GM19324 (cell line): ENCODE measurements around the gene XYLT1.
"Not testable (repeated sequence)": the region's sequence is repeated elsewhere in the genome, so short reads cannot be mapped to it uniquely, and the experiment has no call there.

Source experiments
- ATAC-seq: cut with Tn5 transposase; IDR thresholded peaks from one replicate; pipeline ENCODE4 v1.9.1; 2021; ENCODE audit warnings: mild to moderate bottlenecking, moderate library complexity; ENCODE audit not compliant: unreplicated experiment, low FRiP score

The XYLT1 gene

DNA sequence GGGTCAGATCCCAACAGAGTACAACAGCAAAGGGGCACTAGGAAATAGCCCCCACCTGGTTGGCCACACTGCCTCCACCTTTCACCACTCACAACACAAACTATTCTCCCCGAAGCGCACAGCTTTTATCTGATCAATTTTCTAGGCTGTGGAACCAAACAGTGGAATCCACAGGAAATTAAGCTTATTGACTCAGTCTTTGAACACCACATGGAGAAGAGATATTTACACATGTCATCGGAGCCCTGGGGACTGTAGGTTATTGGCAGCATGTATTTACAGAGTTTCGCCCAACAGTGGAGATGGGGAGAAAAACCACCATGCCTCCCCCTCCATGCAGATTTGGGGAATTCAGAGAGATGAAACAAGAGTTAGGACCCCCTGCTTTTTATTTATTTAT, 154.8 kb downstream of the XYLT1 start:
- ATAC-seq = no peak

DNA sequence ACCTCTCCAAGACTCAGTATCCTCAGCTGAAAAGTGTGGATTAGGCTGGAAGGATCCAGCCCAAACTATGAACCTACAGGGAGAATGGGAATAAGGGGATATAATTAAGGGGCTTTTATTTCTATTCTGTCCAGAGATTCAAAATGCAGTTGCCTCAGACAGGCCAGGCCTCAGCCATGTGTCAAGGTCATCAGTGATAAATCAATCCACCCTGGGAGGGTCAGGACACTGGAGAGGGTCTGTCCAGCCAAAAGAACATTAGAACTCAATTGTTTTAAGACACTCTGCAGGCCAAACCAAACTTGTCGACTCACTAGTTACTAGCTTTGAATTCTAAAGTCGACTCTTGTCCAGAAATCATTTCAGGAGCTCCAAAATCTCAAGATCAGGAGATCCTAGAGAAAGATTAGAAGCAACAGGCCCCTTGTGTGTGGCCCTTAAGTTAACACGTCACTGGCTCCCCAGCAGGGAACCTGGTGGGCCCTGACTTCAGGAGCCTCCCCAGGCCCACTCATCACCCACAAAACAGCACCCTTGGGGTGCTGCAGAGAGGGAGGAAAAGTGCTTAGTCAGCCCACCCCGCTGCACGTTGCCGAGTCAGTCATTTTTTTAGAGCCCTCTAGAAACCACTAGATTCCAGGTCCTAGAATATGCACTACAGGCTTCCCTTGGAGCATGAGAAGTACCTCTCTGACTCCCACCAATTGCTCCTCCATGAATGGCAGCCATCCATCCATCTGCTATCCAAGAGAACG, 156.8 kb downstream of the XYLT1 start:
- ATAC-seq = no peak

DNA sequence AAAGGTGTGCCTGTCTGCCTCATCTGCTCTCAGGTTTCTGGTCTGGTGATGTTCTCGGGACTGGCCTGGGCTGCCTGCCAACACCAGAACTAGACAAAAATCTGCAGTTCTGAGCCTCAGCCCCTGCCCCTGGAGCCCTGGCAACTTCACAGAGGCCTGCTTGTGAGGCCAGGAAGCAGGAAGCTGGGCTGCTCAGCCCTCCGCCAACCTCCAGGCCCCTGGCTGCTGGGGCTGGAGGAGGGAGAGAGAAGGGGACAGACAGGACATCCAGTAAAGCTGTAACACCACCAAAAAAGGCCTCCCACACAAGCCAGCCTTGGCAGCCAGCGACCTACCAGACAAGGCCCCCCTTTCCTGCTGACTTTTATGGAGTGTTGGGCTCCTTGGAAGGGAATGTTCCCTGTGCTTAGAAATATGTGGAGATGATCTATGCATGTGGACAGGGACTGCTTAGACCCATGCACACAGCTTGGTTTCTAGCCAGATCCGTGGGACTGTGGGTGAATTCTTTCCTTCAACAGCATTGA, 157.6 kb downstream of the XYLT1 start:
- ATAC-seq = no peak

DNA sequence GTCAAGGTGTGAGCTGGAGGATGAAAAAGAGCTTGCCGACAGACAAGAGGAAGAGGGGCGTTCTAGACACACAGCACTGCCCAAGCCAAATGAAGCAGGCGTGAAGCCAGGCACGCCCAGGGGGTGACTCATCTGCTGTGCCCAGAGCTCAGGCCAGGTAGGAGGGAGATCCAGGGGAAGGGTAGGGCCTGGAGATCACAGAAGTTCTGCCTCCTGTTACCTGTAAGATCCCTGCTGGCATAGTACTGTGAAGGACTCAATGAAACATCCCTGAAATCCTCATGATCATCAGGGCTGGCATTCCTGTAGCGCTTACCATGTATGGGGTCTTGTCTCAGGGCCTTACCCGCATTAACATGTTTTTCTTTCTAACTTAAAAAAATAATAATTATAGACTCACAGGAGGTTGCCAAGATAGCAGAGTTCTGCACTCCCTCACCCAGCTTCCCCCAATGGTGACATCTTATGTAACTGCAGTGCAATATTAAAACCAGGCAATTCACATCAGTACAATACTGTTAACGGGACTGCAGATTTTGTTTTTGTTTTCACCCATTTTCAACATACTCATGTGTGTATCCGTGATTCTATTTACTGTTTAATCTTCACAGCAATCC, 158.6 kb downstream of the XYLT1 start:
- no peak for ATAC-seq

DNA sequence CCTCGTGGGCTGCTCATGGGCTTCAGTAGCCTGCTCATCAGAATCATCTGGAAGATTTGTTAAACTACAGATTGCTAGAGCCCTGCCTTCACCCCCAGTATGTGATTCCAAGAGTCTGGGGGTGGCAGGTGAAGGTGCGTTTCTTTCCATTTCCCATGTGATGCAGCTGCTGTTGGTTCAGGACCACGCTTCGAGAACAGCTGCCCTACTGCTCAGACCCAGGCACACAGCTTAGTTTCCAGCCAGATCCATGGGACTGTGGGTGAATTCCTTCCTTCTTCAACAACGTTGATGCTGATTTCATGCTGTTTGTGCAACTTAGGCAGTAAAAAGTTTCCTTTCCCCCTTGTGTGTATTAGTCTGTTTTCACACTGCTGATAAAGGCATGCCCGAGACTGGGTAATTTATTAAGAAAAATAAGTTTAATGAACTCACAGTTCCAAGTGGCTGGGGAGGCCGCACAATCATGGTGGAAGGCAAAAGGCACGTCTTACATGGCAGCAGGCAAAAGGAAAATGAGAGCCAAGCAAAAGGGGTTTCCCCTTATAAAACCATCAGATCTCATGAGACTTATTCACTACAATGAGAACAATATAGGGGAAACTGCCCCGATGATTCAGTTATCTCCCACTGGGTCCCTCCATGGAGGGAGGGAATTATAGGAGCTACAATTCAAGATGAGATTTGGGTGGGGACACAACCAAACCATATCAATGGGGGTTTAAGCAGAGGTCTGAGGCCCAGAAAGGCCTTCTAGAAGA, 159.2 kb downstream of the XYLT1 start:
- ATAC-seq = no peak

DNA sequence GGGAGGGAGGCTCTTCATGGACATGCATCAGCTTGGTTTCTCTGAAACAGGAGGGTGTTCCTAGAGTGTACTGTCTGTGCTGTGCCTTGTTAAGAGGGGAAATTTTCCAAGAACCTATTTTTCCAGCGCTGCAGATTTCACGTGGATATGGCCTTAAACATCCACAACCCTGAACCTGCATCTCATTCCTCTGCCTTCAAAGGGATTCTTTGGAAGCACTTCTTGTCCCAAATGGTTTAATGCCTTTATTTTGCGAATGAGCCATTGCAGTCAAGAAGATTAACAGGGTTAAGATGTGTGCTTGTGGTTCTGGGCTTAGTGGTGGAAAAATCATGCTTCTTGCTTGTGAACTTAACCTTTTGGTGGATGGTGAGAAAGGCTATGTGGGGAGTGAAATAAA, 161.2 kb downstream of the XYLT1 start:
- no peak for ATAC-seq

DNA sequence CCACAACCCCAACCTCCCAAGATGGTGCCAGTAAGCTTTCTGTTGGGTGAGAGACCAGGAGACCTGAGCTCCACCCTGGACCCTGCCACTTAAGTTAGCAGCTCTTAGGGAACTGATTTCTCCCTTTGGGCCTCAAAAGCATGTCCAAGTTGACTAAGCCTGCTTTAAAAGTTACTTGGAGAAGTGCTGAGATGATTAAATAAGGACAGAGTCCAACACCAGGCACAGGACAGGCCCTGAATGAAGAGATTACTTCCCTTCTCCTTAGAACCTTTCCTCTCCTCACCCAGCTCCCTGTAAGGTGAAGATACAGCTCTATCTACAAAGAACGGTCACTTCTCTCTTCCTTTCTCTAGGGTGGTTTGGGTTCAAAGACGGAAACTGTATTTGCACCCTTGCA, 162.6 kb downstream of the XYLT1 start:
- ATAC-seq = no peak

DNA sequence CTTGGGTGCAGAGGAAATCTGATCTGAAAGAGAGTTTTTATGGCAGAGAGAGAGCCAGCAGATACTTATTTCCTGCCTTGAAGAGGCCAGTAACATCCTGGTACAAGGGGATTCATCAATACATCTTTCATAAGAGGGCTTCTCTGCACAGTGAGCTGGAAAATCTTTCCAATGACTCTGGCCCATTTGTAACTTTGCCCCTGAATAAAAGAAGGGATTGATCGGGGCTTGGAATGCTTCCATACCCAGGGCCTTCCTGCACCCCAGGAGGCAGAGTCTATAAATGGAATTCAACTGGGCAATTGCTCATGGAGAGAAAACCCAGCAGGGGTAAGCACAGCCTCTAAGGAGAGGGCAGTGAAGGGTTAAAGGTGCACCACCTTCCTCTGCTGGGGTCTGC, 163.3 kb downstream of the XYLT1 start:
- ATAC-seq = no peak

DNA sequence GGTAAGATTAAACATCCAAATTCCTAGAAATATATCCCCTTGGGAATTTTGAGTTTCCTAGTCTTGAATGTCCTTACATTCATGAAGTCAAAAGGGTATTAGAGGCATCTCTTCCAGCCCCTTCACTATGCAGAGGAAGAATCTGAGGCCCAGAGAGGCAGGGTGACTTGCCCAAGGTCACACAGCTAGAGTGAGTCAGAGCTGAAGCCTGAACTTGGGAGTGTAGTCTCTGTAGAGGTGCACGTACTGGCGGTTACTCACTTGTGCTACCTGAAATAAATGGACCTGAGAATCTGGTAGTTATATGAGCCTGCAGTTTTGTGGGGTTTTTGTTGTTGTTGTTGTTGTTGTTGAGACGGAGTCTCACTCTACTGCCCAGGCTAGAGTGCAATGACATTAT, 164.0 kb downstream of the XYLT1 start:
- ATAC-seq = no peak

DNA sequence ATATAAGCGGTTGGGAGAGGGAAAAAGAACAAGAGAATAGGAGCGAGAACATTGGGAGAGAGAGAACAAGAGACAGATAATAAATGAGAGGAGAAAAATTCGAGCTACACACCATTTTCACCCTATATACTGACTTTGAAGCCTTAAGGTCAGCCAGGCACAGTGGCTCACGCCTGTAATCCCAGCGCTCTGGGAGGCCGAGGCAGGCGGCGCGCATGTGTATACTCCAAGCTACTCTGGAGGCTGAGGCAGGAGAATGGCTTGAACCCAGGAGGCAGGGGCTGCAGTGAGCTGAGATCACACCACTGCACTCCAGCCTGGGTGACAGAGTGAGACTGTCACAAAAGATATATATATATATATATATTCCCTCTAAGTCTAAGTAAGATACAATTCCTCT, 164.5 kb downstream of the XYLT1 start:
- not testable (repeated sequence) for ATAC-seq

DNA sequence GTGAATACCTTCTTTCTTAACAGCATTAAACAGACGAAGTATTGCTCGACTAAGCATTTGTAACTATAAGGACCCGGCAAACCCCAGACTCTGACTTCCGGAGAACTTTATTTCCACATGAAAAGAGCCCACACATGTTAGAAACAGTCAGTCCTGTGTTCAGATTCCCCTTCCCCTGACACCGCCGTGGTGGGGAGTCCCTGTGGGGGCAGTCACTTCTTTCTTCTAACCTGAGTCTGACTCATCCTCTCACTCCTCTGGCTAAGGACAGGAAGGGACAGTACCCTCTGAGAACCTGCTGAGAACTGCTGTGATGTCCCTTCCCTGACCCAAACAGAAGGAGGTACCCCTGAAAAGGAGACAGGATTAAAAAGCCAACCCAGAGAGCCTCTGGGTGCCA, 165.1 kb downstream of the XYLT1 start:
- ATAC-seq = no peak

DNA sequence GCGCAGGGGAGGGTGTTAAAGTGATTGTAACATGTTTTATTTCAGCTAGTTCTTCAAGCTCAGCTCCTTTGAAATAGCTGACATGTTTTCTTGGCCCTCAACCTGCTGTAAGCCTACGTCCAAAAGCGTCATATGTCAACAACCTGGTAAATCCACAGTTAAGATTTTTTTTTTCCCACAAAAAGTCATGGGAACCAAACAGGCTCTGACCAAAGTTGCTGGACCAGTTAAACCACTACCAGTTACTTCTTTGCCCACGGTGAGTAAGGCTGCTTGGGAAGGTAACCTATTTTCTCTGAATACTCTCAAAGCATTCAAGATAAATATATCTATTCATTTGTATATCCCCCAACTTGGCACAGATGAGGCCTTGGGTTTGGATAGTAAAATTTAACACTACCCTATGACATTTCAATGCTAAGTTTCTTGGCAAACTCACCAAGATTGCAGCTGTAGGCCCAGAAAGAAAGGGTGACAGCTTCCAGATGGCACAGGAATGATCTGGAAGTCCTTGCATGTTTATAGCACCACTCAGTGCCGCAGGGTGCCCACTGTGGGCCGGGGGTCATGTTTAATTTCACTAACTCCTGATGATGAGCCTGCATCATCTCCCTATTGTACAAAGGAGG, 166.2 kb downstream of the XYLT1 start:
- ATAC-seq = no peak

DNA sequence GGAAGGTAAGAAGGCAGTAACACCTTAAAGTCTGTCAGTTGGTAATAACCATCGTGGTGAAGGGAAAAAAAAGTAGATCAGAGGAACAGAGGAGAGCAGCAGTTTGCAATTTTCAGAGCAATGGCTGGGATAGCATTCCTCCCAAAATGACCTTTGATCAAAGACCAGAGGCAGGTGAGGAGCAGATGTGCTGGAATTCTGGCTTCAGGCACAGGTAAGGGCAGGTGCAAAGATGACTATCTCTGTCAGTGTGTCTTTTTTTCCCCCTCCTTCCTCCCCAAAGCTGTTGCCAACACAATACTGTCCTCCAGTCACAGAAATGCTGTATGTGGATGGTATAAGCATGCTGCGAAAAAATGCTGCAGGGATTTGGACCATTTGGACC, 166.7 kb downstream of the XYLT1 start:
- no peak for ATAC-seq

DNA sequence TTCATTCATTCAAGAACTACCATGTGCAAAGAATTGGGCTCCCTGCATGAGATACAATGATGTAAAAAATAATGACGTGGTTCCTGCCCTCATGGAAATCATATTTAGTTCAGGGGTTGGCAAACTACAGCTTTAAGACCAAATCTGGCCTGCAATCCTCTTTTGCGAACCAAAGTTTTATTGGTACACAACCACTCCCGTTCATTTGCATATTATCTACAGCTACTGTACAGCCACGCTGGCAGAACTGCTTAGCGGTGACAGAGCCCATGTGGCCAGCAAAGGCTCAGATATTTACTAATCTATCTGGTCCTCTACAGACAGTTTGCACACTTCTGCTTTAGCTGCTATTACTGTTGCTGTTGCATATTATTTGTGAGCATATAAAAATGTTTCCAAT, 167.7 kb downstream of the XYLT1 start:
- no peak for ATAC-seq

DNA sequence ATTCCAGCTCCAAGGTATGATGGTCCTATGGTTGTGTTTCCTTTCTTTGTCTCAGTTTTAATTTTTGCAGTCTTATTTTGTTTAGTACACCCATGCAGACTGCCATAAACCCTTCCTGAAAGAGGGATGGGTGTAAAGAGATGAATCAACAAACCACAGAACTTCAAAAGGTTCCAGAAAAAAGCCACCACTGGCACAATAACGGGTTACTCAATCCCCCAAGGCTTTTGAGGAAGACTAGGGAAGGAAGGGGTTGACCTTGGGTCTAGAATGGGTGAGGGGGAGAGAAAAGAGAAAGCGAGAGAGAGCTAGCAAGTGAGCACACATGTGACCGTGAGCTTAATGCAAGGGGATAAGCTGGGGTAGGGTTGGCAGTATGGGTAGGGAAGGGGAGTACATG, 168.1 kb downstream of the XYLT1 start:
- ATAC-seq = no peak

DNA sequence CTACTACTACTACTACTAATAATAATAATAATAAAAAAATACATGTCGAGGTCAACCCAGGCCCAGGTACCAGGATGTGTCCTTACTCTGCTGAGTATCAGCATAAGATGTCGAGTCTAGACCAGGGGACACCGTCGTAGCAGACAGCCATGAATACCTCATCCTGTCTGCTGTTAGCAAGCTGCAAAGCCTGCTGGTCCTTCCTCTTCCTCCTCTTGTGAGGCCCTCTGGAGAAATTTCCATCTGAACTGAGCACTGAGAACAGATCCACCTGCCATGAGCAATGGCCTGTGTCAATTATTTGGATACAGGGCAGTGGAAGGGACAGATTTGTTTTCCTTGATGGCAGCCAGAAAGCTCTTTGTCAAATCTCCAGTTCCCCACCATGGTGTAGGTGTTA, 168.5 kb downstream of the XYLT1 start:
- no peak for ATAC-seq

DNA sequence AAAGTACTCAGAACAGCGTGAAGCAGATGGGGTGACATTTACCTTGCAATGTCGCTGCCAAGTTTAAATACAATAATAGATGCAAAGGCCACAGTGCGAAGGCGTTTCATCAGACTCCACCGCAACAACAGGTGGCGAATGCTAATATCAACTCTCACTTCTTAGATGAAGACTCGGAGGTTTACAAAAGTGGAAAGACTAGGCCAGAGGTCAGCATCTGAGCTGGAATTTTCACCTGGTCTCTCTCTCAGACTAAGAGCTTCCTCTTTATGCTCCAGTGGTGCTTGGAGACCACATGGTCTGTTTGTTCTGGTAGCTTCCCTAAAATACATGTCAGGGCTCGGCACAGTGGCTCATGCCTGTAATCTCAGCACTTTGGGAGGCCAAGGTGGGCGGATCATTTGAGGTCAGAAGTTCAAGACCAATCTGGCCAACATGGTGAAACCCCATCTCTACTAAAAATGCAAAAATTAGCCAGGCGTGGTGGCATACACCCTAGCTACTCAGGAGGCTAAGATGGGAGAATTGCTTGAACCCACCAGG, 169.1 kb downstream of the XYLT1 start:
- ATAC-seq = peak; percentile 73

DNA sequence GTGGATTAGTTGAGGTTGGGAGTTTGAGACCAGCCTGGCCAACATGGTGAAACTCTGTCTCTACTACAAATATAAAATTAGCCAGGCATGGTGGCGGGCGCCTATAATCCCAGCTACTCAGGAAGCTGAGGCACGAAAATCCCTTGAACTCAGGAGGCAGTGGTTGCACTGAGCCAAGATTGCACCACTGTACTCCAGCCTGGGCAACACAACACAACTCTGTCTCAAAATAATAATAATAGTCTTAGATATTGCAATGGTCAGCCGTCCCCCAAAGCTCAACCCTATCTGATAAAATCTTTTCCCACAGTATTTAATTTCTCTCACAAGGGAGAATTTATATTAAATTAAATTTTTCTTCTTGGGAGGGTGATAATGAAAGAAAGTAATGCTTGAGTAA, 169.6 kb downstream of the XYLT1 start:
- no peak for ATAC-seq

DNA sequence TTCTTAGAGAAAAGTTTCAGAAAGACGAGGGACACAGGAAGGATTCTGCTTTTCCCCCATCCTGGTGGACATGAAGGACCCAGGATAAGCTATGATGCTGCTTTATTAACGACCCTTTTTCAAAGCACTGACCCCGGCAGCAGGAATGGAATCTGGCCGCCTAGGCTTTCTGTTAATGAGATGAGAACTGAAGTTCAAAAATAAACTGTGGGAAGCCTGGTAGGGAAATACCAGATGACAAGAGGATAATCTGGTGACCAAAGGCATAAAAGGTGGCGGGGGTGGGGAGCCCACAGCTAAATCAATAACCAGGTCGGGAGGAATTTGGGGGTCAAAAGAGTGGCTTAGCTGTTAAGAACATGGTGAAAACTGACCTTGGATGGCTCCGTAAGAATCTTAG, 171.0 kb downstream of the XYLT1 start:
- no peak for ATAC-seq

DNA sequence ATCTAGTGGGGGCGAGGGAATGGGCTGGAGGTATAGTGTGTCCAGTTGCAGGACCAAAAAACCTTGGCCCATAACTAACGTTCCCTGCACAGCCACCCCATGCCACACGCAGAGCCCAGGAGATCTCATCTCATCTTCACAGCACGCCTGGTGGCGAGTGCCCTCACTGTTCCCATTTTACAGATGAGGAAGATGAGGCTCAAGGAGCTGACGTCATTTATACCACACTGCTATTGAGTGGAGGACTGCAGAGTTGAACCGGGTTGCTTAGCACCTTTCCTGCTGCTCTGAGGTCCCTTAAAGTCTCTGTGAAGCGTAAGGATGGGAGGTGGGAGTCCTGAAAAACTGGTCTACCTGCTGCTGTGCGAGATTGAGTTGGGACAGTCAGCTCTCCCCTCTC, 172.5 kb downstream of the XYLT1 start:
- no peak for ATAC-seq

DNA sequence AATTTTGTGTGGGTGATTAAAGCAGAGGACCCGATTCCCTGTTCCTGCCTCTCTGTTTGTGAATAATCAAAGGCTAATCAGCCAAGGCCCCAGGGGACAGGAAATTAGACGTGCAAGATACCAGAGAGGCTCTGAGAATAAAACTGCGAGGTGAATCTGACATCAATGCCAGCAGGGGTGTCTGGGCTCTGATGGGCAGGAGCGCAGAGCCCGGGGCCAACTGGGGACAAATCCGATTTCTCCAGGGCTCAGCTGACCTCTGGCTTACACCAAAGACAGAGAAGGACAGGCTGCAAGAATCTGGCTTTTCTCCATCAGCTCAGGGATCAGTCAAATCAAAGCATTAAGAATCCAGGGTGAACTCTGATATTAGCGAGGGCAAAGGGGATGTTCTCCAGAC, 174.3 kb downstream of the XYLT1 start:
- no peak for ATAC-seq
